Adrenal gland (tissue), 5 donors: ENCODE measurements around the gene OR52B4.

Experiments used
- CTCF ChIP-seq, 6 experiments: fragments of 450-650 bp in 4 of 6; fragments of 200-600 bp in 2 of 6; sonication (generic) in 1 of 6; IDR thresholded peaks; 1 replicate in 5 of 6; 2 replicates in 1 of 6; pipeline versions ENCODE4 v1.5.1 to v1.8.0; 2016 to 2021; ENCODE audit warnings: antibody characterized with exemption in 6 of 6, mild to moderate bottlenecking in 2 of 6, moderate library complexity in 1 of 6
- POLR2A ChIP-seq, 2 donors: fragments of 450-650 bp; IDR thresholded peaks; one replicate each; pipeline ENCODE4 v1.6.1; 2017; ENCODE audit warnings: antibody characterized with exemption in 2 of 2, mild to moderate bottlenecking in 2 of 2, moderate library complexity in 1 of 2
- donor health status: DM: no; HTN: no; CAD: no.

DNA sequence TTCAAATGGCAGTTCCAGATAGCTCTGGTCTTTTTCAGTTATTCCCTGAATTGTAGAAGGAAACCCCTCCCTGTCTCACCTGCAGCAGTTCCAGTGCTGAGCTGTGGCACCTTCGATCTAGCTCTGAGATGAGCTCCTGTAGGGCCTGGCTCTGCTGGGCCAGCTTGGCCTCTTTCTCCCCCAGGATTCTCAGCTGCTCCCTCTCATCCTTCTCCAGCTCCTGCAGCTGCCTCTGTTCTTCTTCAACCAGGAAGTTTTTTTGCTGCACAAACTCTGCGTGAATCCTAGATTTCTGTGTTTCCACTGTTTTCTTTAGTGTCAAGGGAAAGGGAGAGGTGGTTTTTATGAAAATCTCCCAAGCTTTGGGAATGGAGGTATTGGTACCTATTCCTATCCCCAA is 20.0 kb upstream of the OR52B4 start:
- TF ChIP-seq POLR2A (IDR thresholded peaks at IDR 0.05): no peak
- no peak for TF ChIP-seq CTCF (IDR thresholded peaks at IDR 0.05)
